ENCODE results near the gene PPP1R9B. TPM values are rescaled to one million over a fixed set of nuclear protein-coding genes. Genes with fewer than 3 reads are reported as not detected.

Gene PPP1R9B
- total and polyA plus RNA-seq, 2 of the 8 experiments (the other 6 are each of a cell fraction or from before 2014, with no cell fraction given): 5.2 to 13.1 TPM

DNA sequence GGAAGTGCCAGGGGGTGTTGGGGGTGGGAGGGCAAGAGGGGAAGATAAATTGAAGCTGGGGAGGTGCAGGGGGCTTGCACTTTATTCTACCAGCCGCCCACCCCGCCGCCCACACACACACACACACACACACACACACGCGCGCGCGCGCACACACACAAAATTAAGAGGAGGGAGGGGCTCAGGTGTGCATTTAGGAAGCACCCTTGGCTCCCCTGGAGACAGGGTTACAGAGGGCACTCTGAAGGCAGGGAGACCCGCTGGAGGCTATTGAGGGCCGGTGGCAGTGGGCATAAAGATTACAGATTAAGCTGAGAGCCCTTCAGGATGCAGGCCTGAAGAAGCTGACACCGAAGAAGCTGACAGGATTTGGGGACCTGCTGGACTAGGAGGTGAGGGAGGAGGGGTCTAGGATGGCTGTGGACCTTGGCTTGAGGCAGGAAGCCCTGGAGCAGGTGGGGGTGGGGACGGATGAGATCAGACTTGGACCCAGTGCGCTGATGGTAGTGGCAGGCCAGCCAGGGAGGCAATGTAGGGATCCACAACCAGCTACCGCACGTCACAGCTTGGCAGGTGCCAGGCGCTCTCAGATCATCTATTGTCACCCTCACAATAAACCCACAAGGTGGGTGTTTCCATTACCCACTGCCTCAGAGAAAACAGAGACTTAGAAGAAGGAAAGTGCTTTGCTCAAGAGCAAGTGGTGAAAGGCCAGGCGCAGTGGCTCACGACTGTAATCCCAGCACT is 19.7 kb downstream of the PPP1R9B start:
- Histone ChIP-seq H3K4ac (replicated peaks; ENCODE audit: insufficient read length, low read depth, low read length) (no peak overlapping the region), H4K5ac (ENCODE audit: insufficient read length, low read depth, low read length) (no peak overlapping the region), H2BK20ac (ENCODE audit: low read length) (no peak overlapping the region), H2AFZ (ENCODE audit: low read length) (no peak overlapping the region), H3K14ac (ENCODE audit: insufficient read length) (no peak overlapping the region), H3K79me1 (ENCODE audit: low read depth, low read length) (no peaks in the 10 kb centered on the region), H2BK15ac (ENCODE audit: low read length) (no peak overlapping the region), H3K4me3 (ENCODE audit: extremely low read depth in 1 of 4, insufficient read depth in 2 of 4, low read depth in 3 of 4, low read length in 4 of 4) (peak overlapping the region; percentile 37 to 97 (median 62)), H3K79me2 (ENCODE audit: control insufficient read depth in 1 of 2, insufficient read depth in 2 of 2, low read length in 2 of 2) (no peaks in the 10 kb centered on the region), H3K27ac (ENCODE audit: low read depth, low read length) (no peak overlapping the region), H3K4me1 (replicated peaks in 1 of 4; ENCODE audit: control insufficient read depth in 3 of 4, insufficient read depth in 4 of 4, low read length in 3 of 4) (peaks cover 8 to 36% (median 30%) of the 10 kb centered on the region in 4 experiments), H3K56ac (replicated peaks; ENCODE audit: insufficient read length, low read depth, low read length) (no peak overlapping the region), H3K18ac (ENCODE audit: extremely low read depth, low read length) (no peak overlapping the region; the same call in 1 of the 2 replicates), H3K23ac (ENCODE audit: insufficient read length) (no peak overlapping the region), H4K91ac (replicated peaks; ENCODE audit: insufficient read length, low read length) (no peak overlapping the region), H2BK120ac (replicated peaks; ENCODE audit: low read depth, low read length) (no peak overlapping the region), H4K8ac (ENCODE audit: extremely low read depth, insufficient read depth, low read length) (no peak overlapping the region; the same call in 1 of the 2 replicates), H2BK12ac (ENCODE audit: low read depth, low read length) (peak overlapping the region; percentile 55; the same call in 1 of the 2 replicates), H3K9me3 (ENCODE audit: insufficient read depth in 2 of 2, low read depth in 1 of 2, low read length in 1 of 2) (no peaks in the 10 kb centered on the region), H2AK5ac (ENCODE audit: low read depth, low read length) (no peak overlapping the region), H4K20me1 (replicated peaks in 1 of 2; ENCODE audit: control insufficient read depth in 1 of 2, insufficient read depth in 2 of 2, low read length in 2 of 2) (peaks cover 0 to 1% of the 10 kb centered on the region in 2 experiments), H3K36me3 (ENCODE audit: control insufficient read depth in 2 of 4, insufficient read depth in 4 of 4, low read length in 3 of 4) (peaks cover 0 to 2% (median 0%) of the 10 kb centered on the region in 4 experiments; a peak in 1 of 8 replicates), H2BK5ac (ENCODE audit: low read depth, low read length) (no peak overlapping the region), H3K9ac (replicated peaks in 1 of 4; ENCODE audit: extremely low read depth in 1 of 4, low read depth in 3 of 4, low read length in 3 of 4) (no peak overlapping the region), H3K27me3 (replicated peaks in 1 of 4; ENCODE audit: control insufficient read depth in 3 of 4, extremely low read depth in 1 of 4, insufficient read depth in 3 of 4, low read length in 3 of 4) (peaks cover 0 to 11% (median 2%) of the 10 kb centered on the region in 4 experiments; a peak in 4 of 7 replicates), H3K23me2 (ENCODE audit: low read depth, low read length) (peaks cover 20% of the 10 kb centered on the region), H3K4me2 (ENCODE audit: insufficient read depth in 1 of 2, low read depth in 2 of 2, low read length in 2 of 2) (peak overlapping the region; percentile 70 to 99)
- POLR2A ChIA-PET (ENCODE audit: partially characterized antibody): interaction anchor here (0.7 to 2.9 kb wide), 9 partner anchors 11 to 332 kb away, joined by 3 to 9 read pairs (median 3); no protein-coding TSS in a partner anchor
- TF ChIP-seq BRCA1 (IDR thresholded peaks at IDR 0.05; ENCODE audit: low read depth, low read length) (no peak), SP1 (IDR thresholded peaks at IDR 0.05; ENCODE audit: low read depth, low read length) (0 out of 2 replicates have a peak, but pooled peaks have one; percentile 16)
- no peak for FAIRE-seq
- no peak for DNase-seq (ENCODE audit: low read depth in 1 of 2, low spot score in 2 of 2)
- CTCF ChIA-PET (ENCODE audit: partially characterized antibody): interaction anchor here (0.6 to 21.6 kb wide), 14 partner anchors 12 to 391 kb away, joined by 3 to 299 read pairs (median 6); partner anchors contain the start of genes COL1A1 and PPP1R9B
- WGBS, 2 experiments (ENCODE audit: extremely low coverage in 1 of 2, insufficient coverage in 1 of 2, insufficient read length in 1 of 2, insufficient replicate concordance in 2 of 2, low coverage in 1 of 2, low lambda C conversion rate in 2 of 2, missing lambda C conversion rate in 1 of 2): 33% methylated on average over 10 of the region's 19 CpGs; no CpG with 5 or more reads in 1 of the 2 experiments
